Esophagus mucosa (tissue), 1 donor: ENCODE data around the gene TMEM255B. TPM values are rescaled to one million over a fixed set of nuclear protein-coding genes. Genes with fewer than 3 reads are reported as not detected.

Experiments
- ATAC-seq: fragments of 200-7000 bp; cut with Tn5 transposase; one replicate; pipeline ENCODE4 v1.9.1; 2020
- total RNA-seq: library from RNA; stranded (reverse); gene quantifications from one replicate; pipeline ENCODE4 v1.2.4, GENCODE V29; 2023
- donor health status: DM: yes; HTN: yes; CAD: no.

The TMEM255B gene
- total RNA-seq, 1 donor from 2014 or later, result 1.8 TPM

DNA sequence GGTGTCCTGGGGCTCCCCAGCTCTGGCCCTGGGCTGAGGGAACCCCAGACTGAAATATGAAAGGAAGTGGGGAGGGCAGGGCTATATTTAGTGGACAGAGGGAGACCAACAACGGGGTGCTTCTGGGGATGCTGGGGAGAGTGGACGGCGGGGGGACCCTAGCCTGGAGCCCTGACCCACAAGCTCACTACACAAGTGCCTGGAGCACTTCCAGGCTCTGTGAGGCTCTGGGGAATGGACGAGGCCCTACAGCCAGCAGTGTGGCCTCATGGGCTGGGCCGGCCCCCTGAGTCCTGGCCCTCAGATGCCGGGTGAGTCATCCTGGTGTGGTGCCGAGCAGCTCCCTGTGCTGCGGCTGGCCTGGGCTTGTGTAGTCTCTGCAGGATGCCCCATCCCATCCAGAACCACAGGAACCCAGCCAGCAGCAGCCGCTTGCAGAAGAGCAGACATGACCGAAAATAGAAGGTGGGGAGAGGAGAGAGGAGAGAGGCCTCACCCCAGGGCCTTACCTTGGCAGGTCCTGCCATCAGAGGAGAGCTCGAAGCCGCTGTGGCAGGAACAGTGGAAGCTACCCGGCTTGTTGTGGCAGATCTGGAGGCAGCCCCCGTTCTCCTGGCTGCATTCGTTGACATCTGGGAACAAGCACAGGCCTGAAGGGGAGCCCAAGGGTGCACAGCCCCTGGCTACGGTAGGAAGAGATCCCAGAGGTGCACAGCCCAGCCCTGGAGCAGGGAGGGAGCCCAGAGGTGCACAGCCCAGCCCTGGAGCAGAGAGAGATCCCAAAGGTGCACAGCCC is 78.7 kb downstream of the TMEM255B start:
- ATAC-seq, result peak; percentile 91

DNA sequence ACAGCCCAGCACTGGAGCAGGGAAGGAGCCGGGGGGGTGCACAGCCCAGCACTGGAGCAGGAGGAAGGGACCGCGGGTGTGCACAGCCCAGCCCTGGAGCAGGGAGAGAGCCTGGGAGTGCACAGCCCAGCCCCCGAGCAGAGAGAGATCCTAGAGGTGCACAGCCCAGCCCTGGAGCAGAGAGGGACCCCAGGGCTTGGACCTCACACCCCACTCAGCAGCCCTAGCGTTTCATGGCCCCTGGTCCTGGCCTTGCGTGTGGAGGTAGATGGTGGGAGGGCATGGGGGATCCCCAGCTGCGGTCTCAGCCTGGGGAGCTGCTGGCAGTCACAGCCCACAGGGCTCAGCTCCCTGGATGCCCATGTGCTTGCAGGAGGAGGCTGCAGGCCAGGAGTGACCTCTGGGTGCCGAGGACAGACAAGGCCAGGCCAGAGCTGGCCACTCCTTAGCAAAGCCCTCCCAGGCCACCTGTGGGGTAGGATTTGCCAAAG is 79.7 kb downstream of the TMEM255B start:
- no peak for ATAC-seq

DNA sequence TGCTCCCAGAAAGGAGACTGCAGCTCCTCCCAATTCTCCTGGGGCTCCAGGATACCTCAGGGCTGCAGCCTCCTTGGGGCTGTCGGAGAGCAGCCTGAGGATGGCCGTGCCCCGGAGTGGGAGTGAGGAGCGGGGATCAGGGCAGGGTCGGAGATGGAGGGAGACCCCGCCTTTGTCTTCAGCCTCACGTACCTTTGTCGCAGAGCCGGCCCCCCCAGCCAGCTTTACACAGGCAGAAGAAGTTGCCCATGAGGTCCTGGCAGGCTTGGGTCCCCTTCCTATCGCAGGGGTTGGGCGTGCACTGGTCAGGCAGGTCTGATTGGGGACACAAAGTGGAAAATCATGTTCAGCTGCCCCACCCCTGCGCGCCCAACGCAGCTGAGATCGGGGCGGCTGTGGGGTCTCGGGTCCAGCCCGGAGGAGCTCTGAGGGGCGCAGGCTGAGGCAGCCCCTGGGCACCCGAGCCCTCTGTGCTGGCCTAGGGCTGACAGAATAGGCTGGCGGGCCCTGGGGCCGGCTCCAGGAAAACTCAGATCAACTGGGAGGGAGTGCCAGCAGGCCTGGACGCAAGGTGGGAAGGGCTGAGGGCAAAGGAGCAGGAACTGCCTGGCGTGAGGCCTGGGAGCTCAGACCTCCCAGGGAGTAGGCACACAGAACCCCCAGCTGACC is 80.6 kb downstream of the TMEM255B start:
- peak; percentile 8 for ATAC-seq

DNA sequence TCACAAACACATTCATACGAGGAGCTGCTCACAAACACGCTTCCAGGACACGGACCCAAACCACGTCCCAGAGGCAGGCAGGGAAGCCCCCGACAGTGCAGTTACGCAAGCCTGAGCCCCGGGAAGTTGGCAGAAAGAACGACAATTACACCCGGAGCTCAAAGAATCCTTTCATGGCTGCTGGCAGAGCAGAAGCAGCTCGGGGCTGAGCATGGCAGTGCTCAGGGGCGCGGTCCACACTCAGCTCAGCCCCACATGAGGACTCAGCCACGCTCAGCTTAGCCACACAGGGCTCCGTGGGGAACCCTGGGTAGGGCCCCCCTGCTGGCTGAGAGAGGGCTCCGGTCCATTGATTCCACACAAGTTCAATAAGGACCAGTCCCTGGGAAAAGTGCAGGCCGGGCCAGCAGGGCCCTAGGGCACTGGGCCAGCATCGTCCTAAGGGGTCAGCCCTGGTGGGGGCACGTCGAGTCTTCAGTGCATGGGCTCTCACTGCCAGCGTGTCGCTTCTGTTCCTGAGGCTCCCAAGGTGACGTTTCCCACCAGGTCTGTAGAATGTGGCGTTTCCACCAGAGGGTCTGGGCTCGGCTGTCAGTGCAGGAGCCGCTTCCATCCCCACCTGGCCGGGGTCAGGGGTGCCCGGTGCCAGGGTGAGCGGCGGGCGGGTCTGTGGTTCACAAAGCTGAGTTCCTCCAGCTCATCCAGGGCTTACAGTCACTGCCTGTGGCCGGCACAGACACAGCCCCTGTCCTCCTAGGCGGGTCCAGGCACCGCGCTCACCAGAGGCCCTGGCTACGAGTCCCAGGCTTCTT is 81.7 kb downstream of the TMEM255B start:
- ATAC-seq, result no peak

DNA sequence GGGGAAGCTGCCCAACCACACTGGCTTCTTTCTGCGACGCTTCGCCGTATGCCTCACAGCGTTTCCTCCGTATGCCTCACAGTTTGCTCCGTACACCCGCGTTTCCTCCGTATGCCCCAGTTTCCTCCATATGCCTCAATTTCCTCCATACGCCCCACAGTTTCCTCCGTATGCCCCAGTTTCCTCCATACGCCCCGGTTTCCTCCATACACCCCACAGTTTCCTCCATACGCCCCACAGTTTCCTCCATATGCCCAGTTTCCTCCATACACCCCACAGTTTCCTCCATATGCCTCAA is 82.3 kb downstream of the TMEM255B start:
- no peak for ATAC-seq

DNA sequence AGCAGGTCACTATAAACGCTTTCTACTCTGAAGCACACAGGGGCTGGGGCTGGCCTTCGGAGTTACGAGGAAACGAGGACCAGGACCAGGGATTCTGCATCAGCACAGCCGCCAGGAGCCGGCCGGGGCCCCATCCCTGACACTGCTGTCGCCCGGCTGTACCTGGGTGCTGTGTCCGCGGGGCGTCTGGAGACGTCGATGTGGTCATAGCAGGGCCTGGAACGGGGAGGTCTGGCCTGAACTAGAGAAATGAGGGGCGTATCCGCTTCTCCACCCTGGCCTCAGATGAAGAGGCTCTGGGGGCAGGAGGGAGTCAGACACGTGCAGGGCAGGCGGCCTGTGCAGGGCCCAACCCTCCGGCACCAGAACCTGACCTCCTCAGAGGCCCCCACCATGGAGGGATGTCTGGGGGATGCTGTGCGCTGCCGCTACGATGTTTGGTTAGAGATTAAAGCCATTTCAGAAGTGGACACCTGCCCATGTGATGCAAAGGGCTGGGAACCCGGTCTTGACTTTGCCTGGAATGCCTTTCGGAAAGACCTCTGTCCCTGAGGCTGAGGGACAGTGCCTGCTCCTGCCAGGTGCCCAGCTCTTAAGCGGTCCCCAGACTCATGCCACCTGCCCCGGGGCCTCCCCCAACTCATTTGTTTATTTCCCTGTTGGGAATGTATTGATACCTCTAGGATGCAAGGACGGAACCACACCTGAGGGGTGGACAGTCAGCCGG is 83.5 kb downstream of the TMEM255B start:
- ATAC-seq, result no peak

DNA sequence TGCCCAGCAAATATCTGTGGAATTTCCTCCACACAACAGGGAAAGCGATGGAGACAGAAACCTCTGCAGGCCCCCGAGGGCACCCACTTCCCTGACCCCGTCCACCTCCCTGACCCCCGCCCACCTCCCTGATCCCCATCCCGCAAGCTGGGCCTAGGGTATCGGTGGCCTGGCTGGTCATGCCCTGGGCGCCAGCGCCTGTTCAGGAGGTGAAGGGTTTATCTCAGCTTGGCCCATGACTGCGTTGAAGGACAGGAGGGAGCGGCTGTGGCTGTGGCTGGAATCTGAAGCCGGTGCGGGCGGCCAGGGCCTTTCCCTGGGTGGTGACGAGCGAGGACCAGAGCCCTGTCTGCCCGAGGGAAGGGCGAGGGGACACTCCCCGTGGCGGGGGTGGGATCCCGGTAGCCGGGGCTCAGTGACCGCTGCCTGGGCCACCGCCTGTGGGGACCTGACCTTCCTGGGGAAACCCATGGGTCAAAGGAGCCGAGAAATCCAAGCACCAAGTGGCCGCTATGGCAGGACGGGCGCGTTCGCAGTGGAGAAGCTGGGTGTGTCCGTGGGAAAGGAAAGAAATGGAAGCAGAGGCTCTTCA is 84.1 kb downstream of the TMEM255B start:
- ATAC-seq, result no peak

DNA sequence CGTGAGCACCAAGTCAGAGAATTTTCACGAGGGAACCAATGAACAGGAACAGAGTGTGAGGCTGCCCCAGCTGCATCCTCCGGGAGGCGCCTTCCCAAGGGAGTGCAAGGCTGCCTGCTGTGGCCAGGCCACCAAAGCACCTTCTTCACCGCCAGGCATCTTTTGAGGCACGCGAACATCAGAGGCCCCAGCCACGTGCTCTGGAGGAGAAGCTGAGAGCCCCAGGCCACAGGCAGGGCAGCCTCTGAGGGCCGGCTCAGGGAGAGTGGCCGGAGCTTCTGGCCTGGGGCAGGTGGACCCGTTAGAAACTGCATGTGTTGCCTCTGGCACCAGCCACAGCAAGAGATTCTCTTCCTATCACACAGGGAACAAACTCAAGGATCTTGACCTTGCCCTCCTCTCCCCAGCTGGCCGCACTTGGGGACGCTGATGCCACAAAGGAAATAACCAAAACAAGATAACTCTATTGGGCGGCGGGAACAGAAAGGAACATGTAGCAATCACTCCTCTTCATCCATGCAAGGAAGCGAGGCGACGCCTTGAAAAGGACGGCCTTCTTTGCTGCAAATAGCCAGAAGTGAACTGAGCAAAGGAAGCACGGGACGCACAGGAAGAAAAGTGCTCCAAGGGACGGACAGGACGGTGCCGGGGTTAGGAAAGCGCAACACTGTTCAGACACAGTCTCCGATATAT is 85.0 kb downstream of the TMEM255B start:
- no peak for ATAC-seq

DNA sequence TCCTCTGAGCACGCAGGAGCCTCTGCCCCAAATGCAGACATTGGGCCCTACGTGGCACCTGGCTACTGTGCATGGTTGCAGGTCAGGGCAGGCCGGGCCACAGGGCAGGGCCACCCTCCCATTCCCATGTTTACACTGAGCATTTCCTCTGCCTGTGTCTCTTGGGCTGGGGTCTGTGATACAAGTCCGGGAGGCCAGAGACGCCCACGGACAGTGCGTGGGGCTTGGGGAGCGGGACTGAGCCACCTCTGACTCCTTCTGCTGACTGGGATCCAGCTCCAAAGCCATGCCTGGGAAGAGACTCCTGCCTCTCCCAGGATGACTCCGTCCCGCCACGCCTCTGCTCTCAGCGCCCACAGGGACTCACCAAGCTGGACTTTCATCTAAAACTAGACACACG is 86.0 kb downstream of the TMEM255B start:
- peak; percentile 40 for ATAC-seq

DNA sequence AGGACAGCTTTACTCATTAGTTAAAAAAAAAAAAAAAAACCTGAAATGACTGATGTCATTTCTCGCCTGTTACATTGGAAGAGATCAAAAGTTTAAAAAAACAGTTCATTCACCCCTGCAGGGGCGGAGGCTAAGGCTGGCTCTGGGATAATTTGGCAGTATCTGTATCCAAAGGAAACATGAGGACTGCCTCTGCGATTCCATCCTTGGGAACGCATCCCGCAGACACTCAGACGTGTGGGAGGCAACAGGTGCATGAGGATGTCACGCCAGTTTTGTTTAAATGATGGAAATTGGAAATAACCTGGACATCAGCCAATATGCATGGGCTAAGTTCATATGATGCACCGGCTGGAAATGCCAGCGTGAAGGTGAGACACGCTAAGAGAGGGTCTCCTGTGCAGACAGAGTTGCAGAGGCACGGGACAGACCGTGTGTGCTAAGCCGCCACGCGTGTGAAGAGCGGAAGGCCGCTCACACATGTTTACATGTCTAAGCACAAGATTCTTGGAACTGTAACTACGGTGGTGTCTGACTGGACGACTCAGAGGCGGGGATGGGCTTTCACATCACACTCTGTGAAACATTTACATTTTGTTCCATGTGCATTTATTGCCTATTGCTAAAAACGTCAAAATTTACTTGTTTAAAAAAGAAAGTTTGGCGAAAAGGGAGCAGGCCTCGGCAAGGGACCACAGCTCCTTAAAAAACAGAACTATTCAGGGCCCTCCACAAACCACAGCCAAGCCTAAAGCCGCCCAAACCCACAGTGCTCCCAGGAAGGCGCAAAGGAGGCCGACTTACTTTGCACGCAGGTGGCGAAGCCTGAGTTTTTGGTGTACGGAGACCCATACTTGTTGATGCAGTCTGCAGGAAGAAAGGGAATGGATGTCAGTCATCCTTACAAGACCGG is 87.0 kb downstream of the TMEM255B start:
- no peak for ATAC-seq

DNA sequence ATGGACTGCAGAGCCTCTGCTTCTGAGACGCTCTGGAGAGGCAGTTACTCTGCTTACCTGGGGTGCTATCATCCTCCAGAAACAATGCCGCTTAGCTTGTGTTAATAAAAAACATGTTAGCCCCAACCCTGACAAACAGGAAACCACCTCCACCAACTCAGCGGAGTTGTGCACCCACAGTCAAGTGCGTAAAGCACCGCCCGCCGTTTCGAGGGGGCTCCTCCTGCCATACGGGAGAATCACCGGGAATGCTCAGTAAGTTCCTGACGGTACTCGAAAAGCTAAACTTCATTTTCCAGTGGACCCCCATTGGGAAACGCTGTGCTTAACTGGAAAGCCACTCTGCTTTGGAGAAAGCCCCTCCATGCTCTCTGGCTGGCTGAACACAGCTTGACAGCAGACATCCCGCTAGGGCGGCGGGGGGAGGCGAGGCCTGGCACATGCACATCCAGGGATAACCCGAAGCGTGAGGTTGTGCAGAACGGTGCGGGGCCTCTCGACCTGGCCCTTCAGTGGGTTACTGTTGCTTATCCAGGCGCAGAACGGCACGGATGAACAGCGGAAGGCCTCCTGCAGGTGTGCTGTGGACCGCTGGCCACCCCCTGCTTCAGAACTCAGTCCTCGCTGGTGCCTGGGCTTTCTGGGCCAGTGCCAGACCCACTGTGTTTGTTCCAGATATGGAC is 87.8 kb downstream of the TMEM255B start:
- no peak for ATAC-seq

DNA sequence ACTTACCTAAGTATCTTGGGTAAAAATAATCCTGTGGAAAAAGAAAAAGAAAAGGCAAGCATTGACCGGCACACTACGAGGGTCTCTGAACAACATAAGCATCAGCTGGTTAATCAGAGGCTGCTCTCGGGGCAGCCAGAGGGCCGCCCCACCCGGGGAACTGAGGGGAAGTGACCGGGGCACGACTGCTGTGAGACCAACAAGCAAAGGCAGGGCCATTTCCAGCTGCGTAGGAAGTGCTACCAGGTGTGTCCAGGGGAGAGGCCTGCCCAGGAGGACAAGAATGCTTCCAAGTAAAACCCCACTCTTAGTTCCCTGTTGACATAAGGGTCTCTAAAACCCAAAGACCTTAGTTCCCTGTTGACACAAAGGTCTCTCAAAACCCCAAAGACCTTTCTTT is 89.0 kb downstream of the TMEM255B start:
- no peak for ATAC-seq

DNA sequence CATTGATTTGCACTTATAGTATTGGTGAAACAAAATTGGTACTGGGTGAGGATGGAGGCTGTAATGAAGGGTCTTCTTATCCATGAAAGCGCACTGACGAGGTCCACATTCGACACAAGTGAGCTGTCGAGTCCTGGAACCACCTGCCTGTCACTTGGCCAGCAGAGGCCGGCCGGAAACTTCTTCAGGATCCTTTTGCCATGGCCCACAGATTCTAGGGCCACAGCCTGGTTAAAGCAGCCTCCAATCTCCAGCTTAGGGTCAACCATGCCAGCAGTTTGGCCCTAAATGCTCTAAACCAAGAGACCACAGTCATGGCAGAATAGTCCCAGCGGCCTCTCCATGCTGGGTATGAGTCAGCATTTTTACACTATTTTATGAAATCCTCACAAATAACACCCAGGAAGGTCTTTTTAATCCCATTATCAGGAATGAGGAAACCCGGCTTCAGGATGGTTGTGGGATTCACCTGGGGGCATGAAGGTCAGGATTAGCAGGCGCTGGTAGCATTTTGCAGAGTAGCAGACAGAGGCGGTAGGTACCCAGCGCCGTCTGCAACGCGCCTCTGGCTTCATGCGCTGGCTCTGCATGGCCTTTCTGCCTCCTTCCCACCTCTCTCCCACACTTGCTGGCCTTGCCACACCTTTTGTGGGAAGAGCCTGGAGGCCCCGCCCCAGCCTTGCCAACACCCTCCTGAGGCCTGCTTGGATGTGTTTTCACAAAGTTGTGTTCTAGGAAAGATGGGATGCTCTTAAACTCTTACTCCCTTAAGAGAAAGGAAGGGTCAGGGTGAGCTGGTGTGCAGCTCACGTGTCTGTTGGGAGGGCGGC is 89.6 kb downstream of the TMEM255B start:
- peak; percentile 76 for ATAC-seq

DNA sequence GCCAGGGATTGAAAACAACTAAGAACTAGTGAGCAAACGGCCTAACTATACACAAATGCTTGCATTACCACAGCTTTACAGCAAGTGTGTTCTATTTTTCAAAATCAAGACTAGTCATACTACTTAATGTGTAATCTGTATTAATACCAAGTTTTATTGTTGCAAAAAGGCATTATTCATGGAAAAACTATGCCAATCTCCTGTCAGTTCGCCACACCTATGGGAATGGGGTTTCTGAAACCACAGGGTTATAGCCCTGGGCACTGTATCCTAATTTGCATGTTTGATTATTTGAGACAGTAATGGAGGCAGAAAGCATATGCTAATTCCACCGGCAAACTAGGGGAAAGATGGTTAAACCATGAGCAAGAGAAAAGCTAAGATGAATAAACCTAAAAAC is 90.5 kb downstream of the TMEM255B start:
- ATAC-seq, result no peak

DNA sequence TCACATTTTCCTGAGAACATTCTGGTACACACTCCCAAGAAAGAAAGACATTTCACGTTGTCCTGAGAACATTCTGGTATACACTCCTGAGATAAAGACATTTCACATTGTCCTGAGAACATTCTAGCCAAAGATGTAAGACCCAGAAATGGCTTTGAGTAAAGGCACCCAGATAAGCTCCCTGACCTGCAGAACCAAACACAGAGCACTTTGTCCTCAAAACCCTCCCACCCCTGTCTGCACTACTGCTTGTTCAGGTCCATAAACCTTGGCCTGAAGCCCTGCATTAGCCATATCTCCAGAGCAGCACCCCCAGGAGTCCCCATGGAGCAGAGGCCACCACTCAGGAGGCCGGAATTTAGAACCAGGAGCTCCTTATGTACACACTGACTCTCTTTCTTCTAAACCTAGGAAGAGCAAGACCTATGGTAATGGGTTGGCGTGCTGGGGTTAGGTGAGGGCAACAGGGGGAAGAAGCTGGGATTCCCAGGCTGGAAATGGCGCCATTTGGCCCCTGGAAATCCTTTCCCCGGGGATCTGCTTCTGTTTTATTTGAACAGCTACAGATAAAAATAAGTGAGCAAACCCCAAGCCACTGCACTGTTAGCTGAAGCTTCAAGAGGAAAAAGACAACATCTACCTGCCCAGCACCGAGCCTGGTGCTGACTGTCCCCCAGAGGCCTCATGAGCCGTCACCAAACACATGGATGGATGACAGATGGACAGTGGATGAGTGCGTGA is 91.1 kb downstream of the TMEM255B start:
- no peak for ATAC-seq

DNA sequence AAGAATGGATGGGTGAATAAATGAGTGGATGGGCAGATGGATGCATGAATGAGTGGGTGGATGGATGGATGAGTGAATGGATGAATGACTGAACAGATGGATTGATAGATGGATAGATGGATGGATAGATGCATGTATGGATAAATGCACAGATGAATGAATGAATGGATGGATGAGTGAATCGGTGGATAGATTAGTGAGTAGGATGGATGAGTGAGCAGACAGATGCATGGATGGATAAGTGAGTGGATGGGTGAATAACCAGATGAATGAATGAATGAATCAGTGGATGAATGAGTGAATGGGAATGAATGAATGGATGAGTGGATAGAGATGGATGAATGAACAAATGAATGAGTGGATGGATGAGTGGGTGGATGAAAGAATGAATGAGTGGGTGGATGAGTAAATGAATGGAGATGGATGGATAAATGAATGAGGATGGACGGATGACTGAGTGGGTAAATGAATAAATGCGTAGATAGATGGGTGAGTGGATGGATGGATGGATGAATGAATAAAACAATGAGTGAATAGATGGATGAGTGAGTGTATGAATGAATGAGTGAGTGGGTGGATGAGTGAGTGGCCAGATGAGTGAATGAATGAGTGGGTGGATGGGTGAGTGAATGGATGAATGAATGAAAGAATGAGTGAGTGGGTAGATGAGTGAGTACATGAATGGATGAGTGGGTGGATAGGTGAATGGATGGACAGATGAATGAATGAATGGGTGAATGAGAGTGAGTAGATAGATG is 91.9 kb downstream of the TMEM255B start:
- ATAC-seq, result no peak

DNA sequence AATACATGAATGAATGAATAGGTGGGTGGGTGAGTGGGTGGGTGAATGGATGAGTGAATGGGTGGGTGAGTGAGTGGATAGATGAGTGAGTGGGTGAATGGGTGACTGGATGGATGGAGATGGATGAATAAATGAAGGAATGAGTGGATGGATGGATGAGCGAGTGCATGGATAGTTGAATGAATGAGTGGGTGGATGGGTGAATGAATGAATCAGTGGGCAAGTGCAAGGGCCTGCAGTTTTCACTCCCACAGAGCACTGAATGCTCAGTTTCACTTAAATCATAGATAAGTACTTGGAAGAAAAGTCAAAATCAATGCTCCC is 92.4 kb downstream of the TMEM255B start:
- ATAC-seq, result no peak
